Measurements from ENCODE around the gene ARHGAP6. TPM values are rescaled to one million over a fixed set of nuclear protein-coding genes. Genes with fewer than 3 reads are reported as not detected.

ARHGAP6 gene
- total RNA-seq, 4 donors from 2014 or later: 2.7 to 9.1 (median 4.3) TPM

- 80 to 91% methylated on average over 3 of the region's 3 CpGs for WGBS, 2 donors
Observed at GRCh38 chrX:11702420-11702819, 36.7 kb upstream of the ARHGAP6 start.

GRCh38 chrX:11698702-11699101 lies 33.0 kb upstream of the ARHGAP6 start:
- intact Hi-C loops (cut with DNase I; ENCODE audit: low total_unique reads): no loop called here
- no peak for DNase-seq (ENCODE audit: low spot score in 2 of 2)
- H3K4me3 ChIP-seq (ENCODE audit: low read depth, poor library complexity, severe bottlenecking): no peak overlapping the region
- TF ChIP-seq POLR2A (IDR thresholded peaks at IDR 0.05): no peak
- TF ChIP-seq CTCF (IDR thresholded peaks at IDR 0.05): no peak
- 62 to 81% methylated on average over 3 of the region's 3 CpGs for WGBS, 2 donors

More at GRCh38 chrX:11702420-11702819, 36.7 kb upstream of the ARHGAP6 start:
- TF ChIP-seq POLR2A (IDR thresholded peaks at IDR 0.05) (no peak), CTCF (IDR thresholded peaks at IDR 0.05) (no peak)
- no peak overlapping the region for H3K4me3 ChIP-seq (ENCODE audit: low read depth, poor library complexity, severe bottlenecking)
- no peak for DNase-seq (ENCODE audit: low spot score in 2 of 2)
- intact Hi-C loops (cut with DNase I; ENCODE audit: low total_unique reads): no loop called here

- intact Hi-C loops (cut with DNase I; ENCODE audit: low total_unique reads): no loop called here
- no peak for TF ChIP-seq CTCF (IDR thresholded peaks at IDR 0.05)
- TF ChIP-seq POLR2A (IDR thresholded peaks at IDR 0.05): no peak
- 67 to 74% methylated on average over 2 of the region's 2 CpGs for WGBS, 2 donors
- DNase-seq (ENCODE audit: low spot score in 2 of 2): no peak
- H3K4me3 ChIP-seq (ENCODE audit: low read depth, poor library complexity, severe bottlenecking): no peak overlapping the region
Observed at GRCh38 chrX:11688201-11688600, 22.5 kb upstream of the ARHGAP6 start.

GRCh38 chrX:11687157-11687556 lies 21.4 kb upstream of the ARHGAP6 start:
- no peak for DNase-seq (ENCODE audit: low spot score in 2 of 2)
- intact Hi-C loops (cut with DNase I; ENCODE audit: low total_unique reads): no loop called here
- 57 to 62% methylated on average over 2 of the region's 2 CpGs for WGBS, 2 donors
- TF ChIP-seq CTCF (IDR thresholded peaks at IDR 0.05) (no peak), POLR2A (IDR thresholded peaks at IDR 0.05) (no peak)
- H3K4me3 ChIP-seq (ENCODE audit: low read depth, poor library complexity, severe bottlenecking): no peak overlapping the region

GRCh38 chrX:11683057-11683456 lies 17.3 kb upstream of the ARHGAP6 start:
- 74 to 90% methylated on average over 3 of the region's 3 CpGs for WGBS, 2 donors
- intact Hi-C loops (cut with DNase I; ENCODE audit: low total_unique reads): no loop called here
- TF ChIP-seq POLR2A (IDR thresholded peaks at IDR 0.05): no peak
- no peak for TF ChIP-seq CTCF (IDR thresholded peaks at IDR 0.05)
- no peak for DNase-seq (ENCODE audit: low spot score in 2 of 2)
- no peak overlapping the region for H3K4me3 ChIP-seq (ENCODE audit: low read depth, poor library complexity, severe bottlenecking)

- no peak for DNase-seq (ENCODE audit: low spot score in 2 of 2)
- 29 to 36% methylated on average over 5 of the region's 5 CpGs for WGBS, 2 donors
- intact Hi-C loops (cut with DNase I; ENCODE audit: low total_unique reads): no loop called here
- H3K4me3 ChIP-seq (ENCODE audit: low read depth, poor library complexity, severe bottlenecking): no peak overlapping the region
- TF ChIP-seq CTCF (IDR thresholded peaks at IDR 0.05) (no peak), POLR2A (IDR thresholded peaks at IDR 0.05) (no peak)
Observed at GRCh38 chrX:11678158-11678557, 12.4 kb upstream of the ARHGAP6 start.

All from lower leg skin (tissue), 4 donors.